HFF-Myc (cell line): ENCODE measurements around the gene CCT6A.
"Not testable (repeated sequence)": the region's sequence is repeated elsewhere in the genome, so short reads cannot be mapped to it uniquely, and the experiment has no call there.

Experiments
- DNase-seq: peaks from one replicate; pipeline ENCODE4 v3.0.0-alpha.2; 2011; ENCODE audit warnings: low read depth; ENCODE audit errors: extremely low read depth
- H3K4me3 ChIP-seq: replicated peaks from 2 replicates; pipeline ENCODE4 v1.5.1; 2011; ENCODE audit warnings: low read depth, mild to moderate bottlenecking, control low read depth, low read length
- CTCF ChIP-seq: IDR thresholded peaks from 2 replicates; pipeline ENCODE4 v1.5.1; 2012; ENCODE audit warnings: mild to moderate bottlenecking, low read depth, low read length, control low read depth; ENCODE audit errors: missing control alignments

The CCT6A gene

GRCh38 chr7:56097700-56098099 is 46.1 kb downstream of the CCT6A start:
- no peak for TF ChIP-seq CTCF
- peak; percentile 97 for DNase-seq
- H3K4me3 ChIP-seq, result no peak overlapping the region

- H3K4me3 ChIP-seq, DNase-seq: not testable (repeated sequence)
Observed at GRCh38 chr7:56098187-56099008, 46.8 kb downstream of the CCT6A start.

- TF ChIP-seq CTCF, result no peak
- no peak overlapping the region for H3K4me3 ChIP-seq
- no peak for DNase-seq
Observed at GRCh38 chr7:56099653-56100052, 48.1 kb downstream of the CCT6A start.

GRCh38 chr7:56104138-56104537 is 52.6 kb downstream of the CCT6A start:
- H3K4me3 ChIP-seq, DNase-seq: not testable (repeated sequence)

- peak overlapping the region; percentile 87 for H3K4me3 ChIP-seq
- TF ChIP-seq CTCF, result no peak
- DNase-seq, result peak; percentile 37
Observed at GRCh38 chr7:56105508-56105907, 53.9 kb downstream of the CCT6A start.

- peak within 1 kb of the TSS; percentile 87 for H3K4me3 ChIP-seq
- no peak for TF ChIP-seq CTCF
- peak; percentile 97 for DNase-seq
Observed at GRCh38 chr7:56106108-56107073, 54.8 kb downstream of the CCT6A start, which contains the start of gene CHCHD2. Gene CHCHD2 (minus strand): TSS chr7:56106476. CDS start chr7:56106413, 63 bp downstream.

GRCh38 chr7:56107954-56108258 is 56.3 kb downstream of the CCT6A start:
- DNase-seq, result no peak
- TF ChIP-seq CTCF, result no peak
- H3K4me3 ChIP-seq, result no peak overlapping the region
